ENCODE measurements around the gene AQP1. TPM values are rescaled to one million over a fixed set of nuclear protein-coding genes. Genes with fewer than 3 reads are reported as not detected.

The AQP1 gene
- total and polyA plus RNA-seq, 10 of the 15 experiments (the other 5 are each of a cell fraction or from before 2014, with no cell fraction given): 0.03 to 0.64 TPM; not detected in 8

- RAD21 ChIA-PET (ENCODE audit: unreplicated experiment): no interaction called here
- no peaks in the 10 kb centered on the region for H3K9me3 ChIP-seq (replicated peaks; ENCODE audit: control insufficient read depth, insufficient read depth, low read length)
- no peak for TF ChIP-seq LARP7 (IDR thresholded peaks at IDR 0.05)
- no peak for TF ChIP-seq SP1 (IDR thresholded peaks at IDR 0.05; ENCODE audit: low read depth, low read length)
- no peak for TF ChIP-seq EP300 (IDR thresholded peaks at IDR 0.05; ENCODE audit: borderline replicate concordance in 1 of 2, control insufficient read depth in 1 of 2, low read depth in 2 of 2, low read length in 2 of 2)
- TF ChIP-seq NFIC (IDR thresholded peaks at IDR 0.05; ENCODE audit: low read depth, low read length): no peak
- no peak for TF ChIP-seq SREBF1 (IDR thresholded peaks at IDR 0.05; ENCODE audit: low read length)
- TF ChIP-seq MYB (IDR thresholded peaks at IDR 0.05; ENCODE audit: borderline replicate concordance, low read depth, low read length): no peak
- no peak for TF ChIP-seq BCL11A (IDR thresholded peaks at IDR 0.05; ENCODE audit: low read depth, low read length)
- no peak for TF ChIP-seq NKRF (conservative IDR thresholded peaks at IDR 0.05)
- TF ChIP-seq FOS (IDR thresholded peaks at IDR 0.05; ENCODE audit: borderline replicate concordance, extremely low read depth, insufficient read length): no peak
- TF ChIP-seq USF1 (IDR thresholded peaks at IDR 0.05; ENCODE audit: borderline replicate concordance, extremely low read length, insufficient read depth, low read depth, low read length): no peak
- no peak for TF ChIP-seq SMC3 (IDR thresholded peaks at IDR 0.05; ENCODE audit: borderline replicate concordance, low read length)
- no peak for TF ChIP-seq ELK1 (IDR thresholded peaks at IDR 0.05; ENCODE audit: low read depth, low read length)
- no peak for TF ChIP-seq ZNF687 (IDR thresholded peaks at IDR 0.05)
- WGBS (ENCODE audit: insufficient coverage, insufficient replicate concordance, low lambda C conversion rate, missing lambda C conversion rate): 39% methylated on average over 11 of the region's 11 CpGs
- ATAC-seq (no peak), FAIRE-seq (no peak), DNase-seq (ENCODE audit: low read depth, low spot score) (no peak)
- SMC1A ChIA-PET (ENCODE audit: uncharacterized antibody, unreplicated experiment): no interaction called here
- in situ Hi-C loops (cut with MboI): no loop called here
- H3K4me1 ChIP-seq (ENCODE audit: control insufficient read depth, insufficient read depth, low read length): no peaks in the 10 kb centered on the region
- H2AFZ ChIP-seq (ENCODE audit: control insufficient read depth, low read depth, low read length): no peak overlapping the region
- CTCF ChIA-PET: no interaction called here
- H3K36me3 ChIP-seq (ENCODE audit: control insufficient read depth in 2 of 2, insufficient read depth in 2 of 2, low read length in 1 of 2): no peaks in the 10 kb centered on the region
- H3K27ac ChIP-seq (ENCODE audit: control insufficient read depth, insufficient read depth): no peak overlapping the region
- intact Hi-C loops (cut with micrococcal nuclease; ENCODE audit: unreplicated experiment): no loop called here
- no peak overlapping the region for H3K9ac ChIP-seq (ENCODE audit: control insufficient read depth, insufficient read depth, low read length)
- H3K4me2 ChIP-seq (ENCODE audit: control insufficient read depth, insufficient read depth): no peak overlapping the region
- H3K4me3 ChIP-seq: no peak overlapping the region
- H3K27me3 ChIP-seq (replicated peaks in 1 of 2; ENCODE audit: control insufficient read depth in 2 of 2, insufficient read depth in 2 of 2, low read length in 1 of 2): no peaks in the 10 kb centered on the region
- POLR2A ChIA-PET: no interaction called here
- BruUV-seq (replicated peaks): no TSS peak
- H4K20me1 ChIP-seq (ENCODE audit: control insufficient read depth, insufficient read depth): no peaks in the 10 kb centered on the region
- no peaks in the 10 kb centered on the region for H3K79me2 ChIP-seq (ENCODE audit: control insufficient read depth, insufficient read depth, low read length)
These were observed 1.1 kb upstream of the AQP1 start for GRCh38 chr7:30910411-30911073.
